B cell (primary cell): ENCODE data around the gene KLHL28. TPM values are rescaled to one million over a fixed set of nuclear protein-coding genes. Genes with fewer than 3 reads are reported as not detected.

Experiments used
- ATAC-seq: fragments of 200-7000 bp; cut with Tn5 transposase; one replicate; pipeline ENCODE4 v1.10.0; 2021; ENCODE audit warnings: low read depth, mild to moderate bottlenecking, moderate number of reproducible peaks, moderate library complexity
- CTCF ChIA-PET: fragments of 350-600 bp; sonication (Branson Sonifier 250); formaldehyde crosslinking; loops from one replicate; lab custom pipeline; 2021; ENCODE audit warnings: antibody characterized with exemption, inconsistent platforms; lab: Charles Lee
- POLR2A ChIA-PET: fragments of 350-600 bp; sonication (Branson Sonifier 250); formaldehyde crosslinking; loops from one replicate; lab custom pipeline; 2021; ENCODE audit warnings: antibody characterized with exemption; lab: Charles Lee
- DNase-seq: peaks from one replicate; pipeline ENCODE4 v3.0.0; 2013
- H2AFZ ChIP-seq: 2 replicates; pipeline ENCODE4 v1.6.1; 2012; ENCODE audit warnings: mild to moderate bottlenecking, low read depth, low read length; ENCODE audit not compliant: insufficient read depth, poor library complexity, severe bottlenecking
- H3K27ac ChIP-seq, 2 donors: 1 replicate in 1 of 2; 2 replicates in 1 of 2; pipeline ENCODE4 v1.5.1; 2012 to 2013; ENCODE audit warnings: low read length in 2 of 2, mild to moderate bottlenecking in 2 of 2, moderate library complexity in 1 of 2
- H3K27me3 ChIP-seq, 4 experiments: fragments of 200-600 bp in 1 of 4; sonication (generic) in 1 of 4; replicated peaks in 1 of 4; 1 replicate in 2 of 4; 2 replicates in 2 of 4; pipeline versions ENCODE4 v1.6.1 to v1.7.0; 2013 to 2016; ENCODE audit warnings: low read length in 3 of 4, mild to moderate bottlenecking in 2 of 4, mixed read lengths in 1 of 4, moderate library complexity in 1 of 4; ENCODE audit not compliant: insufficient read depth in 4 of 4, control insufficient read depth in 3 of 4; ENCODE audit errors: control extremely low read depth in 1 of 4
- H3K36me3 ChIP-seq, 2 experiments: replicated peaks in 1 of 2; 1 replicate in 1 of 2; 2 replicates in 1 of 2; pipeline versions ENCODE4 v1.6.1 to v1.7.1; 2013; ENCODE audit warnings: low read length in 1 of 2; ENCODE audit not compliant: insufficient read depth in 2 of 2, control insufficient read depth in 1 of 2; ENCODE audit errors: control extremely low read depth in 1 of 2, extremely low read depth in 1 of 2
- H3K4me1 ChIP-seq, 2 donors: fragments of 200-600 bp in 1 of 2; sonication (generic) in 1 of 2; 1 replicate in 1 of 2; 2 replicates in 1 of 2; pipeline versions ENCODE4 v1.5.1 to v1.6.1; 2013 to 2017; ENCODE audit warnings: low read length in 2 of 2; ENCODE audit not compliant: control insufficient read depth in 2 of 2, insufficient read depth in 2 of 2
- H3K4me2 ChIP-seq: replicated peaks from 2 replicates; pipeline ENCODE3; 2012; ENCODE audit warnings: mild to moderate bottlenecking, low read depth, low read length; ENCODE audit not compliant: poor library complexity, severe bottlenecking
- H3K4me3 ChIP-seq, 5 experiments: fragments of 200-600 bp in 1 of 5; sonication (generic) in 1 of 5; 1 replicate in 3 of 5; 2 replicates in 2 of 5; pipeline versions ENCODE4 v1.5.1 to v1.7.0; 2011 to 2016; ENCODE audit warnings: low read length in 4 of 5, mild to moderate bottlenecking in 4 of 5, low read depth in 2 of 5, control low read depth in 1 of 5, moderate library complexity in 1 of 5; ENCODE audit not compliant: insufficient read depth in 1 of 5; ENCODE audit errors: control extremely low read depth in 1 of 5, extremely low read depth in 1 of 5
- H3K79me2 ChIP-seq: fragments of 200-600 bp; sonication (generic); one replicate; pipeline ENCODE4 v1.6.0; 2016; ENCODE audit warnings: low read length; ENCODE audit not compliant: control insufficient read depth, insufficient read depth
- H3K9ac ChIP-seq: fragments of 200-600 bp; sonication (generic); 2 replicates; pipeline ENCODE4 v1.6.1; 2017; ENCODE audit warnings: mild to moderate bottlenecking, low read length, moderate library complexity
- H3K9me3 ChIP-seq, 3 donors: one replicate each; pipeline versions ENCODE4 v1.6.1 to v1.7.1; 2013; ENCODE audit warnings: low read length in 2 of 3; ENCODE audit not compliant: control insufficient read depth in 2 of 3, insufficient read depth in 1 of 3; ENCODE audit errors: control extremely low read depth in 1 of 3
- H4K20me1 ChIP-seq: 2 replicates; pipeline ENCODE4 v1.6.0; 2012; ENCODE audit warnings: mild to moderate bottlenecking, low read length; ENCODE audit not compliant: insufficient read depth, control insufficient read depth, poor library complexity, severe bottlenecking
- H3K27ac Mint-ChIP-seq: one replicate; pipeline ENCODE4 v1.8.0; 2021; ENCODE audit warnings: mixed read lengths
- H3K27me3 Mint-ChIP-seq: one replicate; pipeline ENCODE4 v1.8.0; 2021; ENCODE audit warnings: mixed read lengths
- H3K4me1 Mint-ChIP-seq: one replicate; pipeline ENCODE4 v1.8.0; 2021; ENCODE audit warnings: mixed read lengths
- H3K4me3 Mint-ChIP-seq: one replicate; pipeline ENCODE4 v1.8.0; 2021; ENCODE audit warnings: mixed read lengths
- H3K9me3 Mint-ChIP-seq: one replicate; pipeline ENCODE4 v1.8.0; 2022; ENCODE audit warnings: mixed read lengths; ENCODE audit not compliant: insufficient read depth
- EZH2 ChIP-seq: IDR thresholded peaks from 2 replicates; pipeline ENCODE4 v1.6.1; 2012; ENCODE audit warnings: borderline replicate concordance, low read depth, mild to moderate bottlenecking, moderate library complexity, low read length; ENCODE audit not compliant: insufficient read depth, poor library complexity, severe bottlenecking
- WGBS: methylation state at CpG from one replicate; pipeline ENCODE4 v1.1.5; 2013; ENCODE audit warnings: missing lambda C conversion rate; ENCODE audit not compliant: insufficient coverage; 5-methylcytosine and 5-hydroxymethylcytosine counted together
- intact Hi-C: fragments of 100-400 bp; cut with micrococcal nuclease; formaldehyde crosslinking; loops from one replicate; pipeline ENCODE4 v1.10.0; 2022
- polyA plus RNA-seq: library from polyadenylated mRNA; depleted of rRNA; stranded (reverse); fragments of >200 nt; gene quantifications from 2 replicates; pipeline ENCODE4 v1.2.3, GENCODE V29; 2012
- total RNA-seq, 2 donors: library from RNA; stranded (reverse); fragments of 120-200 nt in 1 of 2; gene quantifications; 1 replicate in 1 of 2; 2 replicates in 1 of 2; pipeline versions ENCODE4 v1.2.3 to v1.2.4, GENCODE V29; 2013 to 2022
- TF ChIP-seq, protein P1 (sequence below): fragments of 200-600 bp; IDR thresholded peaks from one replicate; pipeline ENCODE4 v1.8.0; 2022; ENCODE audit warnings: antibody characterized with exemption, mild to moderate bottlenecking

Gene KLHL28
- total and polyA plus RNA-seq, 2 donors (not counting 1 experiment from before 2014, with no cell fraction given) = 8.9 to 33.5 TPM

DNA sequence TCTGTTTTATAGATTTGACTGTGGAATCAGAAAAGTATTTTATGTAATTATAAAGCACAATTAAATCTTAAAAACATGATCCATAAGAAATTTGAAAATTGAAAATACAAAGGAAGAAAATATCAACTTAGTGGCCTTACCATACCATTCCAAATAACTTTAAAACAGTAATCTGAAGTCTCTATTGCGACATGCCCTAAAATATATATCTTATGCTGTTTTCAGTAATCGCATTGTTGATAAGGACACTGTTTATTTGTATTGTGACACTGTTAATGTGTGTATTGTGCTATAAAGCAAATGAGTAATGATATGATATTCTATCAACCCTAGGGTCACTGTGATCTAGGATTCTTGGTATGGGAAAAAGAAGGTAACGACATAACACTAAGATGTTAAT is 7.0 kb downstream of the KLHL28 start:
- no CpG with 5 or more reads among the region's 3 CpGs for WGBS
- POLR2A ChIA-PET = no interaction called here
- Mint-ChIP-seq H3K4me3 (no peak overlapping the region), H3K27ac (no peak overlapping the region), H3K9me3 (no peaks in the 10 kb centered on the region), H3K4me1 (peaks cover 30% of the 10 kb centered on the region), H3K27me3 (no peaks in the 10 kb centered on the region)
- Histone ChIP-seq H3K79me2 (peaks cover 97% of the 10 kb centered on the region), H3K27me3 (no peaks in the 10 kb centered on the region), H3K4me2 (no peak overlapping the region), H3K36me3 (peaks cover 7 to 8% of the 10 kb centered on the region in 2 experiments), H4K20me1 (peaks cover 70% of the 10 kb centered on the region), H3K27ac (no peak overlapping the region), H2AFZ (no peak overlapping the region), H3K9me3 (no peaks in the 10 kb centered on the region), H3K9ac (no peak overlapping the region), H3K4me1 (peaks cover 0 to 5% of the 10 kb centered on the region in 2 donors), H3K4me3 (no peak overlapping the region)
- CTCF ChIA-PET = interaction anchor here (1.5 kb wide), 1 partner anchor 298 kb away, joined by 3 read pairs; the partner anchor contains the start of gene MIS18BP1
- ATAC-seq = no peak
- TF ChIP-seq, protein P1, sequence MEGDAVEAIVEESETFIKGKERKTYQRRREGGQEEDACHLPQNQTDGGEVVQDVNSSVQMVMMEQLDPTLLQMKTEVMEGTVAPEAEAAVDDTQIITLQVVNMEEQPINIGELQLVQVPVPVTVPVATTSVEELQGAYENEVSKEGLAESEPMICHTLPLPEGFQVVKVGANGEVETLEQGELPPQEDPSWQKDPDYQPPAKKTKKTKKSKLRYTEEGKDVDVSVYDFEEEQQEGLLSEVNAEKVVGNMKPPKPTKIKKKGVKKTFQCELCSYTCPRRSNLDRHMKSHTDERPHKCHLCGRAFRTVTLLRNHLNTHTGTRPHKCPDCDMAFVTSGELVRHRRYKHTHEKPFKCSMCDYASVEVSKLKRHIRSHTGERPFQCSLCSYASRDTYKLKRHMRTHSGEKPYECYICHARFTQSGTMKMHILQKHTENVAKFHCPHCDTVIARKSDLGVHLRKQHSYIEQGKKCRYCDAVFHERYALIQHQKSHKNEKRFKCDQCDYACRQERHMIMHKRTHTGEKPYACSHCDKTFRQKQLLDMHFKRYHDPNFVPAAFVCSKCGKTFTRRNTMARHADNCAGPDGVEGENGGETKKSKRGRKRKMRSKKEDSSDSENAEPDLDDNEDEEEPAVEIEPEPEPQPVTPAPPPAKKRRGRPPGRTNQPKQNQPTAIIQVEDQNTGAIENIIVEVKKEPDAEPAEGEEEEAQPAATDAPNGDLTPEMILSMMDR = no peak
- no peak for TF ChIP-seq EZH2
- intact Hi-C loops = no loop called here
- DNase-seq = no peak

DNA sequence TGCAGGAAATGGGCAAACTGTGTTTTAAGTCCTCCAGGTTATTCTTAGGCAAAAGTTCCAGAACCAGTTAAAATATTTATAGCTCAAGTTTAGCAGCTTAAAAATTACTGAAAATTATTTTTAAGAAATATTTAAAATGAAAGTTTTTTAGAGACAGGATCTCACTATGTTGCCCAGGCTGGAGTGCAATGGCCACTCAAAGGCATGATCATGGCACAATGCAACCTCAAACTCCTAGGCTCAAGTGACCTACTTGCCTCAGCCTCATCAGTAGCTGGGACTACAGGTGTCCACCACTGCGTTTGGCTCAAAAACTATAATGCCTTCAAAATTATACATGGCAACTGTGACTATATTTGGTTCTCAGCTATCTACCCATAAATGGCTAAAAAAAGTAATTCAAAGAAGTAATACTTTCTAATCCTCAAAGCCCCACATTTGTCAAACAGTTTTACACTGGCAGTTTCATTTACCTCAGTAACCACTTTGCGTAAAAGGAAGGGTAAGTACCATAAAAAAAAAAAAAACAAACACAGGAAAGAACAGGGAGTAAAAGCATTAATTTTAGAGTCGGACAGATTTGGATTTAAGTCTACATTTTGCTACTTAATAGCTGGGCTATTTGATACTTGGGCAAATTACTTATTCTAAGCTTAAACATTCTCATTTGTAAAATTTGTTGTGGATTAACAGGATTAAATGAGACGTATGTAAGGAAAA is 9.2 kb downstream of the KLHL28 start:
- H3K27ac ChIP-seq = no peak overlapping the region
- peaks cover 67% of the 10 kb centered on the region for H4K20me1 ChIP-seq
- ChIA-PET CTCF (interaction anchor here (0.7 to 1.0 kb wide), 2 partner anchors 17 to 300 kb away, joined by 3 read pairs; no protein-coding TSS in a partner anchor), POLR2A (no interaction called here)
- ATAC-seq = no peak
- no peak overlapping the region for H2AFZ ChIP-seq
- H3K9ac ChIP-seq = no peak overlapping the region
- no CpG with 5 or more reads among the region's 4 CpGs for WGBS
- DNase-seq = no peak
- no peaks in the 10 kb centered on the region for H3K4me1 ChIP-seq
- Mint-ChIP-seq H3K27ac (no peak overlapping the region), H3K27me3 (no peaks in the 10 kb centered on the region), H3K4me1 (peaks cover 25% of the 10 kb centered on the region), H3K4me3 (no peak overlapping the region), H3K9me3 (no peaks in the 10 kb centered on the region)
- peaks cover 11 to 17% of the 10 kb centered on the region in 2 experiments for H3K36me3 ChIP-seq
- no peak overlapping the region for H3K4me2 ChIP-seq
- H3K79me2 ChIP-seq = peaks cover 87% of the 10 kb centered on the region
- H3K4me3 ChIP-seq = no peak overlapping the region
- H3K9me3 ChIP-seq = peaks cover 0 to 1% (median 0%) of the 10 kb centered on the region in 3 donors
- no peak for TF ChIP-seq EZH2
- TF ChIP-seq, protein P1 = no peak
- no peaks in the 10 kb centered on the region for H3K27me3 ChIP-seq
- intact Hi-C loops = no loop called here
